ENCODE measurements around the gene GALNT17.
"Not testable (repeated sequence)": the region's sequence is repeated elsewhere in the genome, so short reads cannot be mapped to it uniquely, and the experiment has no call there.

GALNT17 gene

GRCh38 chr7:71165708-71166107 is 33.8 kb downstream of the GALNT17 start:
- no peak for DNase-seq

DNA sequence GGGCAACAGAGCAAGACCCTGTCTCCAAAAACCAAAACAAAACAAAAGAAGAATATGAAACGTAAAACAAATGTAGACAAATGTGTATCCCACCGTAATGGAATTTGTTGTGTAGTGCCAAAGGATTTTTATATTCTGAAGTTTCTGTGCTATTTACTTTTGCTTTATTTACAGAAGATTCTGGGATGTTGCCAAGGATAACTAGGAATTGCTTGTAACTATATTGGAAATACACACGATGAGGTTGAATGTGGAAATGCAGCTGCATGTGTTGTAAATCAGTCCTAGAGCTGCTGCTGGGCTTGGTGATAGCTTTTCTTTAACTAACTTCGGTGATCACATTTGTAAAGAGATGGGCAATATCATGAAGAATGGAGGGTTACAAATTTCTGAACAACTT is 39.5 kb downstream of the GALNT17 start:
- no peak for DNase-seq

DNA sequence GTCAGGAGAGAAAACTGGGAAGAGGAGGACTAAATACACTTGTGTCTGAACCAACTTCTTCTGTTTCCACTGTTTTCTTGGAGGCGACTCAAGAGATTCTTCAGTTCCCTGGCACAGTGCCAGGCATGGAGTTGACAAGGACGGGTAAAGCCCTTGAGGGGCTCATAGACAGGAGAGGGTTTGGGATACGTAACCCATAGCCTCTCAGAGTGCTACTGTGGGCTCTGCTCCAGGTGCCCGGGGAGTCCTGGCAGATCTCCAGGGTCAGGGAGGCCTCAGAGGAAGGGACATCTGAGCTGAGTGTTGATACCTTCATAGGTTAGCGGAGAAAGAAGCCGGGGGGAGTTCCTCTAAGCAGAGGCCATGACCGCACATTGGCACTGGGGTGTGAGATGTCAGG is 42.0 kb downstream of the GALNT17 start:
- peak; percentile 12 for DNase-seq

- no peak for DNase-seq
Measured at GRCh38 chr7:71182438-71182935, 50.5 kb downstream of the GALNT17 start.

GRCh38 chr7:71184136-71184535 is 52.2 kb downstream of the GALNT17 start:
- no peak for DNase-seq

- no peak for DNase-seq
Measured at GRCh38 chr7:71184609-71185008, 52.7 kb downstream of the GALNT17 start.

DNA sequence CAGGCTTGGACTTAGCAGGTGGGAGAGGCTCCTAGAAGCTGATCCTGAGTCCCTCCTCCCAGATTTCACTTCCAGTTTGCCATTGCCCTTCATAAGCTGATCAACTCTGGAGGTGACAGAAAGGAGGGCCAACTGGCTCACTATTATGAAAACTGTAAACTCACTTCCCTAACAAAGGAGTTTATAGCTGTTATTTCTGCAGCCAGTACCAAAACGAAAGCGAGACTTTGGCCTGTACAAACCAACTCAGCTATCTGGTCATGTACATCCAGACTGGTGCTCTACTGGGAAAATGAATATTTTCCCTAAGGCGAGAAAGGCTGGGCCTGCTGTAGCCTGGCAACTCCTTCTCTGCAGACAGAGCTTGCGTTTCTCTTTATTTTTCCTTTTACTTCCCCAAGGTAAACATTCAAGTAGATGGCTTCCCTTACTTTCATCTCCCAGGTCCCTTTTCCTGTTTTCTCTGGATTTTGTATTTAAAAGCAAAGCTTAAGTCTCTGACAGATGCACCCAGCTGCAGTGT is 54.7 kb downstream of the GALNT17 start:
- no peak for DNase-seq

GRCh38 chr7:71191771-71192170 is 59.8 kb downstream of the GALNT17 start:
- no peak for DNase-seq

DNA sequence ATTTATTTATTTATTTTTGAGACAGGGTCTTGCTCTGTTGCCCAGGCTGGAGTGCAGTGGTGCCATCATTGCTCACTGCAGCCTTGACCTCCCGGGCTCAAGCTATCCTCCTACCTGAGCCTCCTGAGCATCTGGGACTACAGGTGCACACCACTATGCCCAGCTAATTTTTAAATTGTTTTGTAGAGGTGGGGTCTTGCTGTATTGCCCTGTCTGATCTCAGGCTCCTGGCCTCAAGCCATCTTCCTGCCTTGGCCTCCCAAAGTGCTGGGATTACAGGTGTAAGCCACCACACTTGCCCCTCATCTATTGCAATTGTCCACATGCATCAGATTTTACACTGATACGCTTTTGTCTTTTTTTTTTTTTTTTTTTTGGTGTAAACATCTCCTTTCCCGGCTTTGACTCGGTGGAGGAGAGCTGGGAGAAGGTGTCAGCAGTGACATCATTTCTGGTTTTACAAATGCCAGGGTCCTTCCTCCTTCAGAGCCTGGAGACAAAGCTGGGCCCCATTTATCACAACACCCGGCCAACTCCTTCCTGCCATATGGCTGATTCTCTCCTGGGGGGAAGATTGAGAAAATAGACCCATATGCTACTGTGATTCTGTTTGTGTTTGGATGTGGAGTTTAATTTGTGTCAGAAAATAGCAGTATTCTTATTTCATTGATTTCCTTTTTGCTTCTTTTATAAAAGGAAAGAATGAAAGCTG is 61.3 kb downstream of the GALNT17 start:
- DNase-seq = no peak

GRCh38 chr7:71198391-71198790 is 66.4 kb downstream of the GALNT17 start:
- DNase-seq = no peak

- DNase-seq = no peak
Measured at GRCh38 chr7:71198887-71199286, 66.9 kb downstream of the GALNT17 start.

- no peak for DNase-seq
Measured at GRCh38 chr7:71206184-71206583, 74.2 kb downstream of the GALNT17 start.

GRCh38 chr7:71208881-71209280 is 76.9 kb downstream of the GALNT17 start:
- no peak for DNase-seq

- DNase-seq = not testable (repeated sequence)
Measured at GRCh38 chr7:71209484-71209883, 77.5 kb downstream of the GALNT17 start.

GRCh38 chr7:71210220-71210619 is 78.3 kb downstream of the GALNT17 start:
- DNase-seq = no peak

DNA sequence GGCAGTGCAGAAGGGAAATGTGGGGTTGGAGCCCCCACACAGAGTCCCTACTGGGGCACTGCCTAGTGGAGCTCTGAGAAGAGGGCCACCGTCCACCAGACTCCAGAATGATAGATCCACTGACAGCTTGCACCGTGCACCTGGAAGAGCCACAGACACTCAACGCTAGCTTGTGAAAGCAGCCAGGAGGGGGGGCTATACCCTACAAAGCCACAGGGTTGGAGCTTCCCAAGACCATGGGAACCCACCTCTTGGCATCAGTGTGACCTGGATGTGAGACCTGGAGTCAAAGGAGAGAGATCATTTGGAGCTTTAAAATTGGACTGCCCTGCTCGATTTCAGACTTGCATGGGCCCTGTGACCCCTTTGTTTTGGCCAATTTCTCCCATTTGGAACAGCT is 80.5 kb downstream of the GALNT17 start:
- DNase-seq = not testable (repeated sequence)

DNA sequence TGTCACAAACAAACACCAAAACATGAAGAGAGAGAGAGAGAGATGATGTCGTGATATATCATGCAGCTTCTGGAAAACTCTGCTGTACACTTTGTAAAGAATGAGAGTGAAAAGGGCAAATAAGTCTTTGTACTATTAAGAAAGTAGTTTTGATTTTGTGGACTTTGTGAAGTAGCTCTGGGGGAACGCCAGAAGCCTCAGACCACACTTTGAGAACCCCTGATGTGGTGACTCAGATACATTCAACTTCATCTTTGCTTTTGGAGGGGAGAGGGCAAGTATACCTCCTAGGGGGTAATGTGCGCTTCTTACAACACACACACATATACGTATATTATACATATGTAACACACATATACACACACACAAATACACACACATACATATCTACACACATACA is 84.3 kb downstream of the GALNT17 start:
- DNase-seq = no peak

- DNase-seq = no peak
Measured at GRCh38 chr7:71220210-71220695, 88.3 kb downstream of the GALNT17 start.

- no peak for DNase-seq
Measured at GRCh38 chr7:71221049-71221448, 89.1 kb downstream of the GALNT17 start.

- DNase-seq = no peak
Measured at GRCh38 chr7:71221549-71221948, 89.6 kb downstream of the GALNT17 start.

GRCh38 chr7:71227126-71227525 is 95.2 kb downstream of the GALNT17 start:
- DNase-seq = no peak

DNA sequence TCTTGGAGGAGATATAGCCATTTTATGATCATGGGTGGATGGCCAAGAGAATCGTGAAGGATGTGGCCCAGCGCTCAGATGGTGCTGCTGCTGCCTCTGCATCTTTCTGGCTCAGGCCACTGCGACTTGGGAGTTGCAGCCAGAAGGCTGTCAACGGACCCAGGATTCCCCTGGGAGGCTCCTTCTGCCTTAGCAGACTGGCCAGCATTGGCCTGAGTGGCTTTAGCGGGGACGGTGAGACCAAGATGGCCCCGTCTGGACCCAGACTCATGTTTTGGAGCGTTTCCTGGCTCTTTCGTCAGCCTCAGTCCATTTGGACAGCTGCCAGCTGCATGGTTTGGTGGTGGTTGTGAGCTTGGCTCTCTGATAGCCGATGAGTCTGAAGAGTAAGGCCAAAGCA is 97.2 kb downstream of the GALNT17 start:
- DNase-seq = no peak

DNA sequence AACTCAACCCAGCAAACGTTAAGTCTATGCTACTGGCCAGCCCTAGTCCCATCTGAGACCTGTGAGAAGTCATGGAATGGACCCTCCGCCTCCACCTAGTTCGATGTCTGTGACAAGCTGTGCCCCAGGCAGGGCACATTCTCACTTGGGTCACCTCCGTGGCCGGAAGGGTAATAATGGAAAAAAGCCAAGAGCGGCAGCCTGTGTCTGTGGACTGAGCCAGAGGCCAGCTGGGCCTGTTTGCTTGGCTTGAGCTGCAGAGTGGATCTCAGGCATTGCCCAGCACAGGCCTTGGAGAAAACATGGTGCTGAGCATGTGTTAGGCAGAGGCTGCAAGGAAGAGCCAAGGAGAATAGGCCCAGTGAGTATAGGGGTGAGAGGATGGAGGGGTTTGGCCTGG is 97.8 kb downstream of the GALNT17 start:
- no peak for DNase-seq

- no peak for DNase-seq
Measured at GRCh38 chr7:71235253-71235652, 103.3 kb downstream of the GALNT17 start.

All from fibroblast of skin of back (primary cell).